ENCODE results near the gene DOCK10.

The DOCK10 gene

GRCh38 chr2:224976629-224977525, 65.4 kb downstream of the DOCK10 start:
- DNase-seq (ENCODE audit: low spot score), result no peak

- no peak for DNase-seq (ENCODE audit: low spot score)
Measured at GRCh38 chr2:224975761-224976160, 66.5 kb downstream of the DOCK10 start.

GRCh38 chr2:224973112-224974016, 68.9 kb downstream of the DOCK10 start:
- no peak for DNase-seq (ENCODE audit: low spot score)

- DNase-seq (ENCODE audit: low spot score), result no peak
Measured at GRCh38 chr2:224971214-224971613, 71.1 kb downstream of the DOCK10 start.

GRCh38 chr2:224970311-224970710, 72.0 kb downstream of the DOCK10 start:
- DNase-seq (ENCODE audit: low spot score), result no peak

GRCh38 chr2:224969633-224970260, 72.5 kb downstream of the DOCK10 start:
- no peak for DNase-seq (ENCODE audit: low spot score)

- DNase-seq (ENCODE audit: low spot score), result no peak
Measured at GRCh38 chr2:224969095-224969494, 73.2 kb downstream of the DOCK10 start.

- DNase-seq (ENCODE audit: low spot score), result no peak
Measured at GRCh38 chr2:224968051-224968450, 74.2 kb downstream of the DOCK10 start.

- no peak for DNase-seq (ENCODE audit: low spot score)
Measured at GRCh38 chr2:224966613-224967012, 75.7 kb downstream of the DOCK10 start.

GRCh38 chr2:224959556-224959955, 82.7 kb downstream of the DOCK10 start:
- no peak for DNase-seq (ENCODE audit: low spot score)

GRCh38 chr2:224958873-224959272, 83.4 kb downstream of the DOCK10 start:
- DNase-seq (ENCODE audit: low spot score), result no peak

GRCh38 chr2:224958462-224958857, 83.8 kb downstream of the DOCK10 start:
- DNase-seq (ENCODE audit: low spot score), result no peak

- DNase-seq (ENCODE audit: low spot score), result no peak
Measured at GRCh38 chr2:224957540-224958461, 84.5 kb downstream of the DOCK10 start.

- DNase-seq (ENCODE audit: low spot score), result no peak
Measured at GRCh38 chr2:224956706-224957105, 85.6 kb downstream of the DOCK10 start.

GRCh38 chr2:224954980-224955379, 87.3 kb downstream of the DOCK10 start:
- DNase-seq (ENCODE audit: low spot score), result no peak

- no peak for DNase-seq (ENCODE audit: low spot score)
Measured at GRCh38 chr2:224952936-224953657, 89.2 kb downstream of the DOCK10 start.

GRCh38 chr2:224951723-224952481, 90.4 kb downstream of the DOCK10 start:
- DNase-seq (ENCODE audit: low spot score), result no peak

GRCh38 chr2:224948859-224949258, 93.4 kb downstream of the DOCK10 start:
- DNase-seq (ENCODE audit: low spot score), result no peak

GRCh38 chr2:224948005-224948404, 94.3 kb downstream of the DOCK10 start:
- no peak for DNase-seq (ENCODE audit: low spot score)

- DNase-seq (ENCODE audit: low spot score), result no peak
Measured at GRCh38 chr2:224947566-224947965, 94.7 kb downstream of the DOCK10 start.
